ENCODE data around the gene NUP205. TPM values are rescaled to one million over a fixed set of nuclear protein-coding genes. Genes with fewer than 3 reads are reported as not detected.
A peak's percentile ranks its signal among the peaks of the same experiment; 100 is the strongest.

Gene NUP205
- total and polyA plus RNA-seq, 2 of the 13 experiments (the other 11 are each of a cell fraction or from before 2014, with no cell fraction given), result 46.2 to 87.2 TPM

- TF ChIP-seq CERS6 (CRISPR knock-in tag; IDR thresholded peaks at IDR 0.05), result no peak
- TF ChIP-seq JUNB (CRISPR knock-in tag; IDR thresholded peaks at IDR 0.05; ENCODE audit: borderline replicate concordance), result no peak
- no peak; the same call in none of the 2 replicates for TF ChIP-seq KLF9 (CRISPR knock-in tag; IDR thresholded peaks at IDR 0.05; ENCODE audit: low read depth)
- no peak for TF ChIP-seq SMAD9 (CRISPR knock-in tag; IDR thresholded peaks at IDR 0.05)
- no peak for TF ChIP-seq ZBTB14 (CRISPR knock-in tag; IDR thresholded peaks at IDR 0.05)
- TF ChIP-seq ZNF281 (CRISPR knock-in tag; IDR thresholded peaks at IDR 0.05; ENCODE audit: borderline replicate concordance), result peak; percentile 57; the same call in 1 of the 2 replicates
- peak; percentile 54; the same call in 1 of the 2 replicates for TF ChIP-seq IKZF5 (CRISPR knock-in tag; IDR thresholded peaks at IDR 0.05)
- TF ChIP-seq ZNF562 (CRISPR knock-in tag; IDR thresholded peaks at IDR 0.05; ENCODE audit: borderline replicate concordance), result no peak
- no peak for TF ChIP-seq DNMT1 (CRISPR knock-in tag; IDR thresholded peaks at IDR 0.05)
- TF ChIP-seq ZNF776 (CRISPR knock-in tag; IDR thresholded peaks at IDR 0.05), result 0 out of 2 replicates have a peak, but pooled peaks have one; percentile 16
- no peak for TF ChIP-seq HNF4G (IDR thresholded peaks at IDR 0.05; ENCODE audit: borderline replicate concordance, low read depth, low read length)
- 0 out of 2 replicates have a peak, but pooled peaks have one; percentile 32 for TF ChIP-seq HNF4G (CRISPR knock-in tag; IDR thresholded peaks at IDR 0.05; ENCODE audit: borderline replicate concordance, low read depth)
- TF ChIP-seq TP53 (CRISPR knock-in tag; conservative IDR thresholded peaks at IDR 0.05), result no peak
- peak; percentile 74; the same call in 1 of the 2 replicates for TF ChIP-seq KDM5B (CRISPR knock-in tag; IDR thresholded peaks at IDR 0.05; ENCODE audit: borderline replicate concordance)
- no peak for TF ChIP-seq BRCA1 (CRISPR knock-in tag; IDR thresholded peaks at IDR 0.05)
- peak; percentile 65; the same call in 1 of the 2 replicates for TF ChIP-seq GFI1 (CRISPR knock-in tag; IDR thresholded peaks at IDR 0.05; ENCODE audit: borderline replicate concordance)
- TF ChIP-seq GATAD1 (CRISPR knock-in tag; IDR thresholded peaks at IDR 0.05), result peak; percentile 76
- TF ChIP-seq FOXA3 (CRISPR knock-in tag; IDR thresholded peaks at IDR 0.05), result peak; percentile 17; the same call in 1 of the 2 replicates
- TF ChIP-seq U2AF1 (optimal IDR thresholded peaks at IDR 0.05; ENCODE audit: low read depth, low read length), result peak; percentile 79
- TF ChIP-seq THYN1 (CRISPR knock-in tag; IDR thresholded peaks at IDR 0.05; ENCODE audit: borderline replicate concordance, low read depth), result no peak
- no peak for TF ChIP-seq TCF7L2 (IDR thresholded peaks at IDR 0.05; ENCODE audit: low read depth, low read length)
- no peak for TF ChIP-seq REXO4 (CRISPR knock-in tag; IDR thresholded peaks at IDR 0.05; ENCODE audit: borderline replicate concordance)
- TF ChIP-seq BATF2 (CRISPR knock-in tag; IDR thresholded peaks at IDR 0.05), result peak; percentile 34; the same call in 1 of the 2 replicates
Observed at GRCh38 chr7:135509839-135510591, 47.7 kb upstream of the NUP205 start, which contains the start of gene CNOT4 (continued).

Data from HepG2 (cell line).